ENCODE measurements around the gene SAPCD2.

DNA sequence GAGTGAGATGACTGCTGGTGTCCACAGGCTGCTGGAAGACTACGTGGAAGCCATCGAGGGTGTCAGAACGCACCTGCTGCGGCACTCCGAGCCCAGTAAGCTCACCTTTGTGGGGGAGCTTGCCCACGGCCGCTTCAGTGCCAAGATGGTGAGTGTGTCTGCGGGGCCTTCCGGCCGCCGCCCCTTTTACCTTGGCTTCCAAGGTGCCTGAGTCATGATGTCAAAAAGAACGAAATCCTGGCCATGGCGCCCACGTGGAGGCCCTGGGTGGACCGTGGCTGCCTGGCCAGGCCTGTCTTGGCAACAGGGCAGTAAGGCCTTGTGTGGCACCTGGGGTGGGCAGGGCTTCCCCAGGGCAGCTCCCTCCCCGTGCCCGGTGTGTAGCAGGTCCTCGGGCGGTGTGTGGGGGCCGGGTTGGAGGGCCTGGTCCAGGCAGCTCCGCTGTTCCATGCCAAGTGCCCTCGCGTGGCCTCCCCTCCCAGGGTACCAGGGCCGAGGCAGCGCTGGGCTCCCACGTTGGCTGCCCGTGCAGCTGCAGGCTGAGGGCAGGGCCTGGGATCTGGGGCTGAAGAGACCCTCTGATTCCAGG is 36.4 kb upstream of the SAPCD2 start:
- TF ChIP-seq CTCF (IDR thresholded peaks at IDR 0.05): no peak
- no peak for TF ChIP-seq POLR2A (IDR thresholded peaks at IDR 0.05)
